Measurements from ENCODE around the gene PHACTR1. TPM values are rescaled to one million over a fixed set of nuclear protein-coding genes. Genes with fewer than 3 reads are reported as not detected.

Gene PHACTR1
- total and polyA plus RNA-seq, 2 experiments from 2014 or later: 0.65 to 3.2 TPM

GRCh38 chr6:13099771-13100170 is 383.2 kb downstream of the PHACTR1 start:
- in situ Hi-C loops (cut with MboI): no loop called here
- H3K27ac ChIP-seq: no peak overlapping the region
- H3K4me2 ChIP-seq (ENCODE audit: unreplicated experiment): no peak overlapping the region
- H3K9me2 ChIP-seq (ENCODE audit: insufficient read depth): 0 out of 2 replicates have a peak, but pooled peaks cover 3% of the 10 kb centered on the region
- H3K27me3 ChIP-seq (replicated peaks; ENCODE audit: insufficient read depth): no peaks in the 10 kb centered on the region
- H3K4me3 ChIP-seq: no peak overlapping the region
- H3K36me3 ChIP-seq (ENCODE audit: low read depth): no peaks in the 10 kb centered on the region
- peaks cover 6% of the 10 kb centered on the region for H3K4me1 ChIP-seq (ENCODE audit: insufficient read depth)
- H3K9ac ChIP-seq: no peak overlapping the region
- H3K79me2 ChIP-seq (ENCODE audit: insufficient read depth): no peaks in the 10 kb centered on the region
- TF ChIP-seq EZH2 (IDR thresholded peaks at IDR 0.05; ENCODE audit: insufficient read depth, poor library complexity, severe bottlenecking) (no peak), EZH2phosphoT487 (IDR thresholded peaks at IDR 0.05; ENCODE audit: insufficient read depth, low read depth) (no peak)
- H3F3A ChIP-seq (ENCODE audit: insufficient read depth): no peaks in the 10 kb centered on the region
- H2AFZ ChIP-seq: no peak overlapping the region
- no peaks in the 10 kb centered on the region for H4K20me1 ChIP-seq (ENCODE audit: insufficient read depth)
- no peaks in the 10 kb centered on the region for H3K9me3 ChIP-seq (ENCODE audit: low read depth)
- DNase-seq: no peak

GRCh38 chr6:13101409-13101808 is 384.8 kb downstream of the PHACTR1 start:
- Histone ChIP-seq H3K4me3 (no peak overlapping the region), H3K4me2 (ENCODE audit: unreplicated experiment) (no peak overlapping the region), H3K9ac (no peak overlapping the region), H3K9me3 (ENCODE audit: low read depth) (no peaks in the 10 kb centered on the region), H3K36me3 (ENCODE audit: low read depth) (no peaks in the 10 kb centered on the region), H3K27ac (no peak overlapping the region), H4K20me1 (ENCODE audit: insufficient read depth) (no peaks in the 10 kb centered on the region), H3F3A (ENCODE audit: insufficient read depth) (no peaks in the 10 kb centered on the region), H3K4me1 (ENCODE audit: insufficient read depth) (peaks cover 6% of the 10 kb centered on the region), H2AFZ (no peak overlapping the region), H3K79me2 (ENCODE audit: insufficient read depth) (no peaks in the 10 kb centered on the region), H3K27me3 (replicated peaks; ENCODE audit: insufficient read depth) (no peaks in the 10 kb centered on the region), H3K9me2 (ENCODE audit: insufficient read depth) (0 out of 2 replicates have a peak, but pooled peaks cover 3% of the 10 kb centered on the region)
- 89 to 91% methylated on average over 5 of the region's 5 CpGs for WGBS, 2 experiments (ENCODE audit: low coverage in 1 of 2, low lambda C conversion rate in 2 of 2, missing lambda C conversion rate in 2 of 2)
- DNase-seq: no peak
- in situ Hi-C loops (cut with MboI): no loop called here
- no peak for TF ChIP-seq EZH2 (IDR thresholded peaks at IDR 0.05; ENCODE audit: insufficient read depth, poor library complexity, severe bottlenecking)
- no peak for TF ChIP-seq EZH2phosphoT487 (IDR thresholded peaks at IDR 0.05; ENCODE audit: insufficient read depth, low read depth)

DNA sequence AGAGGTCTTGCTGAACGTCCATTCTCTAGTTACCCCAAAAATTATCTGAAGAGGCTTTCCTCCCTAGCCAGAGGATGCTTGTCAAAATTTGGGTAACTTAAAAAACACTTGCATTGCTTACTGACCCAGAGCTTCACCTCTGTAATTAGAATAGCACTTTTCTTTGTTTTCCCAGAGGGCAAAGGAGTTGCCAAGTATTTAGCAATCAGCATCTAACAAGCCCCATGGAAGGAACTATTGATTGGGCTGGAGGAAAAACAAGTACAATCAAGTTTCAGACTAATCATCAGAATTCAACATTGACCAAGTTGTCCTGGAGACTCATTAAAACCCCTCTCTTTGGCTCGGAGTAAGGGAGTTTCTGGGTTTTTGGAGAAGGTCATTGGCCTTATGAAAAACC is 385.4 kb downstream of the PHACTR1 start:
- no peak overlapping the region for H3K4me2 ChIP-seq (ENCODE audit: unreplicated experiment)
- no peak overlapping the region for H3K9ac ChIP-seq
- no peaks in the 10 kb centered on the region for H3K9me3 ChIP-seq (ENCODE audit: low read depth)
- in situ Hi-C loops (cut with MboI): no loop called here
- 0 out of 2 replicates have a peak, but pooled peaks cover 3% of the 10 kb centered on the region for H3K9me2 ChIP-seq (ENCODE audit: insufficient read depth)
- no peak overlapping the region for H2AFZ ChIP-seq
- TF ChIP-seq EZH2phosphoT487 (IDR thresholded peaks at IDR 0.05; ENCODE audit: insufficient read depth, low read depth): no peak
- H4K20me1 ChIP-seq (ENCODE audit: insufficient read depth): no peaks in the 10 kb centered on the region
- H3F3A ChIP-seq (ENCODE audit: insufficient read depth): no peaks in the 10 kb centered on the region
- no peak for DNase-seq
- H3K36me3 ChIP-seq (ENCODE audit: low read depth): no peaks in the 10 kb centered on the region
- H3K27me3 ChIP-seq (replicated peaks; ENCODE audit: insufficient read depth): no peaks in the 10 kb centered on the region
- no peak overlapping the region for H3K4me3 ChIP-seq
- H3K4me1 ChIP-seq (ENCODE audit: insufficient read depth): peaks cover 6% of the 10 kb centered on the region
- no peak overlapping the region for H3K27ac ChIP-seq
- no peaks in the 10 kb centered on the region for H3K79me2 ChIP-seq (ENCODE audit: insufficient read depth)
- WGBS, 2 experiments (ENCODE audit: low coverage in 1 of 2, low lambda C conversion rate in 2 of 2, missing lambda C conversion rate in 2 of 2): 17 to 20% methylated on average over 2 of the region's 2 CpGs

GRCh38 chr6:13103169-13103568 is 386.6 kb downstream of the PHACTR1 start:
- H3K36me3 ChIP-seq (ENCODE audit: low read depth): no peaks in the 10 kb centered on the region
- no peak overlapping the region for H3K27ac ChIP-seq
- H3K4me2 ChIP-seq (ENCODE audit: unreplicated experiment): no peak overlapping the region
- H2AFZ ChIP-seq: no peak overlapping the region
- in situ Hi-C loops (cut with MboI): no loop called here
- H3K4me1 ChIP-seq (ENCODE audit: insufficient read depth): peaks cover 6% of the 10 kb centered on the region
- H3F3A ChIP-seq (ENCODE audit: insufficient read depth): no peaks in the 10 kb centered on the region
- H3K79me2 ChIP-seq (ENCODE audit: insufficient read depth): no peaks in the 10 kb centered on the region
- DNase-seq: no peak
- H4K20me1 ChIP-seq (ENCODE audit: insufficient read depth): no peaks in the 10 kb centered on the region
- H3K27me3 ChIP-seq (replicated peaks; ENCODE audit: insufficient read depth): no peaks in the 10 kb centered on the region
- H3K9me3 ChIP-seq (ENCODE audit: low read depth): no peaks in the 10 kb centered on the region
- TF ChIP-seq EZH2 (IDR thresholded peaks at IDR 0.05; ENCODE audit: insufficient read depth, poor library complexity, severe bottlenecking): no peak
- no peak for TF ChIP-seq EZH2phosphoT487 (IDR thresholded peaks at IDR 0.05; ENCODE audit: insufficient read depth, low read depth)
- no peak overlapping the region for H3K4me3 ChIP-seq
- 0 out of 2 replicates have a peak, but pooled peaks cover 3% of the 10 kb centered on the region for H3K9me2 ChIP-seq (ENCODE audit: insufficient read depth)
- no peak overlapping the region for H3K9ac ChIP-seq

DNA sequence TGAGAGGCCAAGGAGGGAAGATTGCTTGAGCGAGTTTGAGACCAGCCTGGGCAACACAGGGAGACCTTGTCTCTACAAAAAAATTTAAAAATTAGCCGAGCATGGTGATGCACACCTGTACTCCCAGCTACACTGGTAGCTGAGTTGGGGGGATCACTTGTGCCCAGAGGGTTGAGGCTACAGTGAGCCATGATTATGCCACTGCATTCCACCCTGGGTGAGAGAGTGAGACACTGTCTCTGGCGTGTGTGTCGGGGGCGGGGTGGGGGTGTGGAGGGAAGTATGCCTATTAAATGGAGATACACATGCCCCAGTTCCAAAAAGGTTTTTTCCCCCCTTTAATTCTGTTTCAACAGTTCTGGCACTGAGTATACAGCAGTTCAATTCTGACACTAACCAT is 388.6 kb downstream of the PHACTR1 start:
- in situ Hi-C loops (cut with MboI): no loop called here

More for the DNA sequence above, 388.6 kb downstream of the PHACTR1 start:
- Histone ChIP-seq H3K79me2 (ENCODE audit: insufficient read depth) (no peaks in the 10 kb centered on the region), H3K4me2 (ENCODE audit: unreplicated experiment) (no peak overlapping the region), H3K36me3 (ENCODE audit: low read depth) (no peaks in the 10 kb centered on the region), H3K4me3 (no peak overlapping the region), H3K27me3 (replicated peaks; ENCODE audit: insufficient read depth) (no peaks in the 10 kb centered on the region), H3K9ac (no peak overlapping the region), H3K9me3 (ENCODE audit: low read depth) (no peaks in the 10 kb centered on the region), H2AFZ (no peak overlapping the region), H3K4me1 (ENCODE audit: insufficient read depth) (no peaks in the 10 kb centered on the region), H3F3A (ENCODE audit: insufficient read depth) (no peaks in the 10 kb centered on the region), H3K27ac (no peak overlapping the region), H4K20me1 (ENCODE audit: insufficient read depth) (no peaks in the 10 kb centered on the region), H3K9me2 (ENCODE audit: insufficient read depth) (no peaks in the 10 kb centered on the region)
- WGBS, 2 experiments (ENCODE audit: low coverage in 1 of 2, low lambda C conversion rate in 2 of 2, missing lambda C conversion rate in 2 of 2): 82 to 86% methylated on average over 5 of the region's 5 CpGs
- no peak for DNase-seq
- TF ChIP-seq EZH2phosphoT487 (IDR thresholded peaks at IDR 0.05; ENCODE audit: insufficient read depth, low read depth) (no peak), EZH2 (IDR thresholded peaks at IDR 0.05; ENCODE audit: insufficient read depth, poor library complexity, severe bottlenecking) (no peak)

Data from GM23248 (cell line).